C4-2B (cell line): ENCODE results near the gene TMEM126A.

Experiments
- H3K27ac ChIP-seq: fragments of 450-650 bp; 2 replicates; pipeline ENCODE4 v1.5.1; 2017
- CTCF ChIP-seq: fragments of 450-650 bp; conservative IDR thresholded peaks from 2 replicates; pipeline ENCODE4 v1.5.1; 2017; ENCODE audit warnings: mild to moderate bottlenecking
- ZFX ChIP-seq: fragments of 450-650 bp; IDR thresholded peaks from 2 replicates; pipeline ENCODE4 v1.6.1; 2017

Gene TMEM126A

GRCh38 chr11:85694385-85694980 lies 46.7 kb downstream of the TMEM126A start:
- TF ChIP-seq CTCF (peak; percentile 84), ZFX (no peak)
- no peak overlapping the region for H3K27ac ChIP-seq

- TF ChIP-seq CTCF (no peak), ZFX (no peak)
- H3K27ac ChIP-seq = no peak overlapping the region
Measured at GRCh38 chr11:85695546-85695945, 47.8 kb downstream of the TMEM126A start.

- H3K27ac ChIP-seq = no peak overlapping the region
- TF ChIP-seq ZFX = no peak
- no peak for TF ChIP-seq CTCF
Measured at GRCh38 chr11:85697747-85698146, 50.0 kb downstream of the TMEM126A start.

- H3K27ac ChIP-seq = no peak overlapping the region
- TF ChIP-seq ZFX (no peak), CTCF (no peak)
Measured at GRCh38 chr11:85698195-85698594, 50.4 kb downstream of the TMEM126A start.

GRCh38 chr11:85699957-85700741 lies 52.4 kb downstream of the TMEM126A start:
- TF ChIP-seq ZFX (no peak), CTCF (no peak)
- H3K27ac ChIP-seq = no peak overlapping the region

GRCh38 chr11:85704967-85705366 lies 57.2 kb downstream of the TMEM126A start:
- no peak for TF ChIP-seq CTCF
- TF ChIP-seq ZFX = no peak
- no peak overlapping the region for H3K27ac ChIP-seq

- TF ChIP-seq ZFX = no peak
- TF ChIP-seq CTCF = no peak
- H3K27ac ChIP-seq = no peak overlapping the region
Measured at GRCh38 chr11:85705800-85706199, 58.0 kb downstream of the TMEM126A start.
